Activated T-helper 2 cell treated with anti-CD3 and anti-CD28 coated beads, Interferon-gamma antibody, Interleukin-2, Interleukin-4, amounts not matched to agents 10 μg/mL and 5 μg/mL and 100 μg/mL, durations not matched to agents 14 hours and 24 hours and 36 hours (primary cell): ENCODE results near the gene KLRG1. TPM values are rescaled to one million over a fixed set of nuclear protein-coding genes. Genes with fewer than 3 reads are reported as not detected.

Experiments used
- DNase-seq: peaks from one replicate; pipeline ENCODE4 v3.0.0; 2021; ENCODE audit warnings: low spot score
- H3K27ac Mint-ChIP-seq: one replicate; pipeline ENCODE4 v1.8.0; 2021; ENCODE audit warnings: mixed read lengths
- H3K27me3 Mint-ChIP-seq: one replicate; pipeline ENCODE4 v1.8.0; 2021; ENCODE audit warnings: low read depth, mixed read lengths
- H3K36me3 Mint-ChIP-seq: one replicate; pipeline ENCODE4 v1.8.0; 2021; ENCODE audit warnings: low read depth, mixed read lengths
- H3K4me1 Mint-ChIP-seq: one replicate; pipeline ENCODE4 v1.8.0; 2021; ENCODE audit warnings: low read depth, mixed read lengths
- H3K4me3 Mint-ChIP-seq: one replicate; pipeline ENCODE4 v1.8.0; 2021; ENCODE audit warnings: low read depth, mild to moderate bottlenecking, moderate library complexity, mixed read lengths
- H3K9me3 Mint-ChIP-seq: one replicate; pipeline ENCODE4 v1.8.0; 2021; ENCODE audit warnings: mixed read lengths
- intact Hi-C: fragments of 100-400 bp; cut with micrococcal nuclease; formaldehyde crosslinking; loops from one replicate; pipeline ENCODE4 v1.15.1; 2023
- total RNA-seq: library from RNA; stranded (reverse); gene quantifications from 2 replicates; pipeline ENCODE4 v1.2.3, GENCODE V29; 2022

The KLRG1 gene
- total RNA-seq, 1 donor from 2014 or later: 1.2 TPM

DNA sequence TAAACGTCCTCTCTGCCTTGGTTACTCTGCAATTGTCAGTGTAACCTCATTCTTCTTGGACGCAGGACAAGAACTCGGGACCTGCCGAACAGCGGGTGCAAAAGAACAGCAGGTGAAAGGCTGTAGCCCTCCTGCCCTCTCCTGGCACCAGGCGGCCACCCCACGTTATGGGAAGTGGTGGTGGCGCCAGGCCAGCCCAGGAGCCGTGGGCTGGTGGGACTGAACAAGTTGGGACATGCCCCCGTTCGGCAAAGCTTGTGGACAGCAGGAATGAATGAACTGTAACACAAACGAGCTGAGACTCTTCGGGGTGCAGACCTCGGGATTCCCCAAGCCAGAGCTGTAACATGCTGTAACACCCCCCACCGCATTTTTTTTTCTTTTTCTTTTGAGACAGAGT is 33.3 kb upstream of the KLRG1 start:
- Mint-ChIP-seq H3K9me3 (peaks cover 27% of the 10 kb centered on the region), H3K27ac (no peak overlapping the region), H3K36me3 (peaks cover 47% of the 10 kb centered on the region), H3K4me1 (peaks cover 33% of the 10 kb centered on the region), H3K27me3 (no peaks in the 10 kb centered on the region), H3K4me3 (no peak overlapping the region)
- intact Hi-C loops: loop anchor here (10.0 kb wide), 1 partner anchor 289 kb away; no protein-coding TSS in a partner anchor
- DNase-seq: no peak

- no peaks in the 10 kb centered on the region for H3K27me3 Mint-ChIP-seq
- DNase-seq: no peak
- intact Hi-C loops: loop anchor here (10.0 kb wide), 1 partner anchor 288 kb away; no protein-coding TSS in a partner anchor
- H3K36me3 Mint-ChIP-seq: peaks cover 45% of the 10 kb centered on the region
- H3K4me3 Mint-ChIP-seq: no peak overlapping the region
- peaks cover 28% of the 10 kb centered on the region for H3K9me3 Mint-ChIP-seq
- H3K4me1 Mint-ChIP-seq: peaks cover 28% of the 10 kb centered on the region
- H3K27ac Mint-ChIP-seq: no peak overlapping the region
Measured at GRCh38 chr12:8956772-8957171, 32.6 kb upstream of the KLRG1 start.

DNA sequence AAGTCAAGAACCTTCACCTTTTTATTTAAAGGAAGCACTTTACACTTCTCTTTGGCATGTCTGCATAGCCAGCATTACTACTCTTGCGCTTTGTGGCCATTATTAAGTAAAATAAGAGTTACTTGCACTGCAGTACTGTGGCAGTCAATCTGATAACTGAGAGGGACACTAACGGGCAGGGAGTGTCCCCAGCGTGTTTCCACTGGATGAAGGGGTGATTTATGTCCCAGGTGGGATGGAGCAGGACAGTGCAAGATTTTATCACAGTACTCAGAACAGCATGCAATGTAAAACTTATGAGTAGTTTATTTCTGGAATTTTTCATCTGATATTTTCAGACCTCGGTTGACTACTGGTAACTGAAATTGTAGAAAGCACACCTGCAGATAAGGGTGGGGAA is 31.8 kb upstream of the KLRG1 start:
- intact Hi-C loops: loop anchor here (10.0 kb wide), 1 partner anchor 287 kb away; no protein-coding TSS in a partner anchor
- Mint-ChIP-seq H3K9me3 (peaks cover 32% of the 10 kb centered on the region), H3K36me3 (peaks cover 48% of the 10 kb centered on the region), H3K4me3 (no peak overlapping the region), H3K27me3 (no peaks in the 10 kb centered on the region), H3K27ac (no peak overlapping the region), H3K4me1 (peaks cover 24% of the 10 kb centered on the region)
- DNase-seq: no peak

DNA sequence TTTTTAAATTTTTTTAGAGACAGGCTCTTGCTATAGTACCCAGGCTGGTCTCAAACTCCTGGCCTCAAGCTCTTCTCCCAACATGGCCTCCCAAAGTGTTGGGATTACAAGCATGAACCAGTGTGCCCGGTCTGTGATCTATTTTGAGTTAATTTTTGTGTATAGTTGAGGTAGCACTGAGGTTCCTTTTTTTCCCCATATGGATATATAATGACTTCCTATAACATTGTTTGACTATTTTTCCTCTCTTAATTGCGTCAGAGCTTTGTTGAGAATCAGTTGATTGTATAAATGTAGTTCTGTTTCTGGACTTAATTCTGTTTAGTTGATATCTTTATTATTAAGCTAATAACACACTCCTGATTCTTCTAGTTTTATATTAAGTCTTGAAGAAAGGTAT is 31.3 kb upstream of the KLRG1 start:
- no peak for DNase-seq
- H3K9me3 Mint-ChIP-seq: peaks cover 32% of the 10 kb centered on the region
- H3K4me1 Mint-ChIP-seq: peaks cover 19% of the 10 kb centered on the region
- no peak overlapping the region for H3K27ac Mint-ChIP-seq
- H3K36me3 Mint-ChIP-seq: peaks cover 48% of the 10 kb centered on the region
- no peaks in the 10 kb centered on the region for H3K27me3 Mint-ChIP-seq
- no peak overlapping the region for H3K4me3 Mint-ChIP-seq
- intact Hi-C loops: loop anchor here (10.0 kb wide), 1 partner anchor 287 kb away; no protein-coding TSS in a partner anchor

DNA sequence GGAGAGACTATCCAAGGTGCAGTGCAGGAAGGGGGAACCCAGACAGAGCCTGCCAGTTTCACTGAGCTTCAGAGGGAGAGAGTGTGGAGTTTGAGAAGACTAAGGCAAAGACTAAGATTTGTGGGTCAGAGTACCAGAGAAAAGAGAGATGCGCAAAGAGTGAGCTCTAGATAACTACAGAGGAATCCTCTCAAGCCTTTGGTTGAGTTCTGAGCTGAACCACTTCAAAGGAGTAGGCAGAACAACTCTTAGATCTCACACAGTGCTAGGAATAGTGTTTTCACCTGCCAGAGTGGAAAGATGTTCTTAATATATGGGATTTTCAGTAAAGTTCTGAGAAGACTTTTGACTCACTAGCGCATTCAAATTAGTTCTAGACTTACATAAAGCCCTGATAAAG is 29.2 kb upstream of the KLRG1 start:
- no peak for DNase-seq
- Mint-ChIP-seq H3K27me3 (peaks cover 8% of the 10 kb centered on the region), H3K4me1 (peaks cover 4% of the 10 kb centered on the region), H3K27ac (no peak overlapping the region), H3K4me3 (no peak overlapping the region), H3K9me3 (peaks cover 30% of the 10 kb centered on the region), H3K36me3 (peaks cover 40% of the 10 kb centered on the region)
- intact Hi-C loops: no loop called here

GRCh38 chr12:8968761-8969160 is 20.6 kb upstream of the KLRG1 start:
- H3K4me3 Mint-ChIP-seq: no peak overlapping the region
- peaks cover 42% of the 10 kb centered on the region for H3K9me3 Mint-ChIP-seq
- no peak for DNase-seq
- H3K27ac Mint-ChIP-seq: no peak overlapping the region
- H3K27me3 Mint-ChIP-seq: peaks cover 6% of the 10 kb centered on the region
- intact Hi-C loops: no loop called here
- no peaks in the 10 kb centered on the region for H3K4me1 Mint-ChIP-seq
- peaks cover 14% of the 10 kb centered on the region for H3K36me3 Mint-ChIP-seq

GRCh38 chr12:8969861-8970411 is 19.4 kb upstream of the KLRG1 start:
- intact Hi-C loops: no loop called here
- Mint-ChIP-seq H3K9me3 (peaks cover 42% of the 10 kb centered on the region), H3K4me3 (no peak overlapping the region), H3K27ac (no peak overlapping the region), H3K4me1 (no peaks in the 10 kb centered on the region), H3K27me3 (no peaks in the 10 kb centered on the region), H3K36me3 (peaks cover 11% of the 10 kb centered on the region)
- DNase-seq: no peak

GRCh38 chr12:8970432-8970831 is 18.9 kb upstream of the KLRG1 start:
- intact Hi-C loops: no loop called here
- Mint-ChIP-seq H3K27me3 (no peaks in the 10 kb centered on the region), H3K9me3 (peaks cover 43% of the 10 kb centered on the region), H3K4me3 (no peak overlapping the region), H3K36me3 (peaks cover 11% of the 10 kb centered on the region), H3K4me1 (no peaks in the 10 kb centered on the region), H3K27ac (no peak overlapping the region)
- no peak for DNase-seq

DNA sequence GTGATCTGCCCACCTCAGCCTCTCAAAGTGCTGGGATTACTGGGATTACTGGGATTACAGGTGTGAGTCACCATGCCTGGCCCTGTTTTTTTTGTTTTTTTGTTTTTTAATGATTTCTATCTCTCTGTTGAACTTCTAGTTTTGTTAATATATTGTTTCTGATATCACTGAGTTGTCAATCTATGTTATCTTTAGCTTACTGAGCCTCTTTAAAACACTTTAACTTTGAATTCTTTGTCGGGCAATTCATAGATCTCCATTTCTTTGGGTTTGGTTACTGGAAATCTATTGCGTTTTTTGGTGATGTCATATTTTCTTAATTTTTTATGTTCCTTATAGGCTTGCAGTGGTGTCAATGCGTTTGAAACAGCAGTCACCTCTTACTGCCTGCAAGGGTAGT is 9.2 kb upstream of the KLRG1 start:
- no peak overlapping the region for H3K4me3 Mint-ChIP-seq
- DNase-seq: no peak
- peaks cover 2% of the 10 kb centered on the region for H3K27me3 Mint-ChIP-seq
- H3K9me3 Mint-ChIP-seq: peaks cover 31% of the 10 kb centered on the region
- peaks cover 10% of the 10 kb centered on the region for H3K36me3 Mint-ChIP-seq
- no peaks in the 10 kb centered on the region for H3K4me1 Mint-ChIP-seq
- no peak overlapping the region for H3K27ac Mint-ChIP-seq
- intact Hi-C loops: no loop called here

DNA sequence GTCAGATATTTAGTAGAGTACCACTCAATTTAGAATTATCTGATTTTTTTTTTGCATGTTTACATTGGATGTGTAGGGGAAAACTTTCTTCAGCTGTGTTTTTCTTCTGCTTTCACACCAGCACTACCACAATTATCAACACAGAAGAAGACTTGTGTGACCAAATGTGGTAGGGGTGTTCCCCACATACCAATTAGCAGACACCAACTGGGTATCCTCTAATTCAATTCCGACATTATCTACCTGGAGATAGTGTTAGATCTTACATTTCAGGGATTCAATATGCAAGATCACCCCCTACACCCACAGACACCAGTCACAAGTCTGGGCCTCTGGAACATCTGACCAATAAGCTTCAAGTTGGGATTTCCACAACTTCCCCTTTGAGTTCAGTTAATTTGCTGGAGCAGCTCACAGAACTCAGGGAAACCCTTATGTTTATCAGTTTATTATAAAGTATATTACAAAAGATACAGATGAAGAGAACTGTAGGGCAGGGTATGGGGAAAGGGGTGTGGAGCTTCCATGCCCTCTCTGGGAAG is 4.1 kb upstream of the KLRG1 start:
- intact Hi-C loops: no loop called here
- Mint-ChIP-seq H3K9me3 (peaks cover 3% of the 10 kb centered on the region), H3K4me1 (peaks cover 27% of the 10 kb centered on the region), H3K36me3 (peaks cover under 1% of the 10 kb centered on the region), H3K4me3 (no peak overlapping the region), H3K27ac (no peak overlapping the region), H3K27me3 (peaks cover 6% of the 10 kb centered on the region)
- no peak for DNase-seq

GRCh38 chr12:8987163-8987562 is 2.2 kb upstream of the KLRG1 start:
- Mint-ChIP-seq H3K9me3 (no peaks in the 10 kb centered on the region), H3K4me1 (peaks cover 32% of the 10 kb centered on the region), H3K27me3 (peaks cover 4% of the 10 kb centered on the region), H3K36me3 (no peaks in the 10 kb centered on the region), H3K4me3 (no peak overlapping the region), H3K27ac (no peak overlapping the region)
- DNase-seq: no peak
- intact Hi-C loops: no loop called here

DNA sequence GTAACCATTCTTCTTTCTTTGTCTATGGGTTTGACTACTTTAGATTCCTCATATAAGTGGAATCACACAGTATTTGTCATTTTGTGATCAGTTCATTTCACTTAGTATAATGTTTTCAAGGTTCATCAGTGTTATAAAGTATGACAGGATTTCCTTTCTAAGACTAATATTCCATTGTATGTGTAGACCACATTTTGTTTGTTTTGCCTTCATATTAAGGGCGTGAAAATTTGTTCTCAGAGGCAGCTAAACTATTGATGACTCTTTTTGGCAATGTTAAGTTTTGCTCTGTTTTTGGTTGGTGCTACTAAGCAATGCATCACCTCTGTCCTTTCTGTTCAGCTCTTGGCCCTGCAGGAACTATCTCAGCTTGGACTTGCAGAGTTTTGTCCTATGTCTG is 1.7 kb upstream of the KLRG1 start:
- no peak overlapping the region for H3K4me3 Mint-ChIP-seq
- H3K27me3 Mint-ChIP-seq: peaks cover 4% of the 10 kb centered on the region
- H3K27ac Mint-ChIP-seq: no peak overlapping the region
- H3K36me3 Mint-ChIP-seq: no peaks in the 10 kb centered on the region
- no peaks in the 10 kb centered on the region for H3K9me3 Mint-ChIP-seq
- peaks cover 34% of the 10 kb centered on the region for H3K4me1 Mint-ChIP-seq
- DNase-seq: no peak
- intact Hi-C loops: loop anchor here (2.0 kb wide), 1 partner anchor 37 kb away; no protein-coding TSS in a partner anchor

- no peaks in the 10 kb centered on the region for H3K9me3 Mint-ChIP-seq
- H3K36me3 Mint-ChIP-seq: no peaks in the 10 kb centered on the region
- no peak overlapping the region for H3K27ac Mint-ChIP-seq
- no peak for DNase-seq
- peaks cover 40% of the 10 kb centered on the region for H3K4me1 Mint-ChIP-seq
- no peak overlapping the region for H3K4me3 Mint-ChIP-seq
- intact Hi-C loops: no loop called here
- peaks cover 17% of the 10 kb centered on the region for H3K27me3 Mint-ChIP-seq
Measured at GRCh38 chr12:8991371-8992345, 2.3 kb downstream of the KLRG1 start.
